GM19238 (cell line): ENCODE measurements around the gene DDX10.
"Not testable (repeated sequence)": the region's sequence is repeated elsewhere in the genome, so short reads cannot be mapped to it uniquely, and the experiment has no call there.

Experiments
- DNase-seq: peaks from one replicate; pipeline ENCODE4 v3.0.0; 2011; ENCODE audit warnings: low spot score; ENCODE audit not compliant: insufficient read length

Gene DDX10

DNA sequence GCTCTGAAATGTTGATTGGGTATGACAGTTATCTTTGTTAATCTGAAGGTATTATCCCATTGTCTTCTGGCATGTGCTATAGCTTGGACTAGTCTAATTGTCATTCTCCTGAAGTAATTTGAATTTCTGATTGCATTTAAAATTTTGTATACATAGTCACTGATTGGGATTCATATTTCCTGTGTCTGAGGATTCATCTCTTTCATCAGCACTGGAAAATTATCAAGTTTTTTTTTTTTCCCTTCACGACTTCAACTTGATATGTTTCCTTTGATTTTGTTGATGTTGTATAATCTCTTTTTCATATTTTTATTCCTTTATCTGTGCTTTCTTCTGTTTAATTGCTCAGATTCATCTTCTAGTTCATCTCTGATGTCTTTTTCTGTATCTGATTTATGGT lies 104.1 kb downstream of the DDX10 start:
- DNase-seq: no peak

DNA sequence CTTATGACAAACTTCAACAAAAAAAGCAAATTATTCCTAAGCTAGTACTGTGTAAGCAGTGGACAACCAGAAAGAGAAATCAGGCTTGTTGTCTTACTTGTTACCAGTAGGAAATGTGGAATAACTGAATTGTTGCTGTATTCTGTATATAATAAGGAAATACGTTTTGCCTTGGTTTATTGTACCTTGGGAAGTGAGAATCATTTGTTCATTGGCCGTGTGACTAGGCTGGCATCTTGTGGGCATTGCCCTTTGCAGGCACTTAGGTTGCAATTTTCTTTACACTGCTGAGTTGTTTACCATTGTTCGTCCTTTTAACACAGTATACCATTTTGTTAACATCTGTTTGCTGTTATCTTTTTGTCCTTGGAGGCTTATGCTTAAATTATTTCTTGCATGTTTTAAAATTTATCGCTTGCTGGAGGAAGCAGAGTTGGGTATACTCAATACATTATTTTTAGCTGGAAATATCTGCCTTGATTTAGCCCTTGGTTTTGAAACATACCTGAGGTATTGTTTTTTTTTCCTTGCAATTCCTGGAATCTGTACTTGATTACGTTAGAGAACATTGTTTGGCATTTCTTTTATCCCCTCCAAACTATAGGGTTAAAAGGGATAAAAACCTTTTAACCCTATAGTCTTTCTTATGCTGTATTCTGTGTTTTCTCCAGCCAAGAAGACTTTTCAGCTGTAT lies 109.3 kb downstream of the DDX10 start:
- no peak for DNase-seq

DNA sequence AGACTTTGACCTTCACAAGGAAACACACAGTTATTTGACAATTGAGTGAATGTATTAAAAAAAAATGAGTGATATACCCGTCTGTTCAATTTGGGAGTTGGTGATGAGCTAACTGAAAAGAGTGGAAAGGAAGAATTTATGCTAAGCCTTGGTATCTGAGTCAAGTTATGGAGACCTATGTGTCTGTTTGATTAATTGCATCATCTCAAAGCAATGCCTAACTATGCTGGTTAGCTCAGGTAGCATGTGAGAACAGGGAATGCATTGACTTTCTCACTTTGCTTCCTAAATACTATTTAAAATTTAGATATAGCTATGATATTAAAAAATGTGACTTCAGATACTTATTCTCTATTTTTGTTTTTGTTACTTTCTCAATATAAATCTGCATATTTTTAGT lies 110.5 kb downstream of the DDX10 start:
- no peak for DNase-seq

DNA sequence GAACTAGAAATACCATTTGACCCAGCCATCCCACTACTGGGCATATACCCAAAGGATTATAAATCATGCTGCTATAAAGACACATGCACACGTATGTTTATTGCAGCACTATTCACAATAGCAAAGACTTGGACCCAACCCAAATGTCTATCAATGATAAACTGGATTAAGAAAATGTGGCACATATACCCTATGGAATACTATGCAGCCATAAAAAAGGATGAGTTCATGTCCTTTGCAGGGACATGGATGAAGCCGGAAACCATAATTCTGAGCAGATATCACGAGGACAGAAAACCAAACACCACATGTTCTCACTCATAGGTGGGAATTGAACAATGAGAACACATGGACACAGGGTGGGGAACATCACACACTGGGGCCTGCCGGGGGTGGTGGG lies 114.3 kb downstream of the DDX10 start:
- not testable (repeated sequence) for DNase-seq

DNA sequence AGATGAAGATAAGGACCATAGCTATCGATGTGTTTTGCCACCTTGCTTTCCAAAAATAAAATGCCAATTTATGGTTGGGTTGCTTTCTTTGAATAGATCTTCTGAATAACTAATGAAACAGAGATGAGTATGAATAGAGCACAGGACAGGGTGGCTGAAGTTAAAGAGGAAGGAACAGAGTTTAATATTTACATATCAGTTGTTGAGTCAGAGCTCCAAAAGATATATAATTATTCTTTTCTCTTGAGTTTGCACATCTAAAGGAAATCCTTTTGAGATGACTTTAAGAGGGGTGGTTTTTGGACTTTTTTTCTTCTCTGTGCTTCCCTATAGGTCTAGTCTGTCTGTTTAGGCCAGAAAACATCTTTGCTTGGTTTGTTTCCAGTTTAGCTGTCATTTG lies 115.2 kb downstream of the DDX10 start:
- no peak for DNase-seq

DNA sequence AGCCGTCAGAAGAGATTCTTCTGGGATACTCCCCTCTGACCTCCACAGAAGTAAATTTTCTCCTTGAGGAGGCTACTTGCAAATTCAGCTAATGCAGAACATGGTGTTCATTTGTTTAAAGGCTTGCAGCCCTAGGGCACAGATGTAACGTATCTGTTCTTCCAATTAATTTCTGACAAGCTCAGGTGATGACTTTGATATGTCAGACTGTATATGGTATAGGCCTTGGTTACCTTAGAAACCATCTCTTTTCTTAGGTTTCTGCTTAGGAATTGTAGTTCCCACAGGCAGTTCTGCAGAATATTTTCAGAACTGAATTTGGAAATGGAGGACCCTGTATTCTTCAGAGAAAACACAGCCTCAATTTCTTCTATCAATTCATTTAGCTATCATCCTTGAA lies 117.1 kb downstream of the DDX10 start:
- DNase-seq: no peak

DNA sequence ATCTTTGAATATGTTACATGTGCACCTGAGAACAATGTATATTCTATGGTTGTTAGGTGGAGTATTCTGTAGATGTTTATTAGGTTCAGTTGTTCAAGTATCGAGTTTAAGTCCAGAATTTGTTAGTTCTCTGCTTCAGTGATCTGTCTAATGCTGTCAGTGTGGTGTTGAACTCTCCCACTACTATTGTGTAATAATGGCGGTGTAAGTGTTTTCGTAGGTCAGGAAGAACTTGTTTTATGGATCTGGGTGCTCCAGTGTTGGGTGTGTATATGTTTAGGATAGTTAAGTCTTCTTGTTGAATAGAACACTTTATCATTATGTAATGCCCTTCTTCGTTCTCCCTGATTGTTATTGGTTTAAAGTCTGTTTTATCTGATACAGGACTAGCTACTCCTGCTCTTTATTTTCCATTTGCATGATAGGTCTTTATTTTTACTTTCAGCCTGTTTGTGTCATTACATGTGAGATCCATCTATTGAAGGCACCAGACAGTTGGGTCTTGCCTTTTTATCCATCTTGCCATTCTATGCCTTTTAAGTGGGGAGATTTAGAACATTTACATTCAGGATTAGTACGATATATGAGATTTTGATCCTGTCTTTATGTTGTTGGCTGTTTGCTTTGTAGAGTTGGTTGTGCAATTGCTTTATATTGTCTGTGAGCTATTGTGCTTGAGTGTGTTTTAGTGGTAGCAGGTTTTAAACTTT lies 121.6 kb downstream of the DDX10 start:
- no peak for DNase-seq

DNA sequence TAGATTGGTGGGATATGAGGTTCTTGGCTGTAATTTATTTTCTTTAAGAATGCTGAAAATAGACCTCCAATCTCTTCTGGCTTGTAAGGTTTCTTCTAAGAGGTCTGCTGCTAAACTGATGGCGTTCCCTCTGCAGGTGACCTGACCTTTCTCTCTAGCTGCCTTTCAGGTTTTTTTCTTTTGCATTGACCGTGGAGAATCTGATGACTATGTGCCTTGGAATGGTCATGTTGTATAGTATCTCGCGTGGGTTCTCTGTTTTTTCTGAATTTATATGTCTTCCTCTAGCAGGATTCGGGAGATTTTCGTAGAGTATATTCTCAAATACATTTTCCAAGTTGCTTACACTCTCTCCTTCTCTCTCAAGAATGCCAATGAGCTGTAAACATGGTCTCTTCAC lies 122.2 kb downstream of the DDX10 start:
- DNase-seq: no peak

DNA sequence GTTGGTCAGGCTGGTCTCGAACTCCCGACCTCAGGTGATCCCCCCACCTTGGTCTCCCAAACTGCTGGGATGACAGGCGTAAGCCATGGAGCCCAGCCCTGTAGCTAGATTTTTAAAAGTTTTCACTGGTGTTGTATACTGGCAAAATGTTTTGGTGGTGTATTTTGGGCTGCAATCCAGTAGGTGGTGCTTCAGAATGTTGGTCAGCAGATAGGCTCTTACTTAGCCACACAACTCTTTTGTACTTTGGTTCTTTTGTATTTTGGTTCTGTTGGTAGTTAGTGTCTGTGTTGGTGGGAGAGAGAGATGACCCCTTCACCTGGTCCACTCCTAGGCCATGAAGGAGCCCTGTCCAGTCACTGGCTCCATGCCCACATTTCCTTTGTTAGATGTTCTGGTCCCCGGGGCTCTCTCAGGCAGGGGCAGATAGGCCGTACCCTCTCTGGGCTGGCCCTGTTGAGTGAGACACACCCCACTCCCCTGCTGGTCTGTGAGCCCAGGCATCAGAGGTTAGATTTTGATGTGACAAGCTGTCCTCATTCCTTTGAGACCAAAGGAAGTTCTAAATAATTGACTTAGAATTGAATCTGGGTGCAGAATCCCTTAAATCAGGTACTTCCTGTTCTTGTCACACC lies 123.8 kb downstream of the DDX10 start:
- no peak for DNase-seq

DNA sequence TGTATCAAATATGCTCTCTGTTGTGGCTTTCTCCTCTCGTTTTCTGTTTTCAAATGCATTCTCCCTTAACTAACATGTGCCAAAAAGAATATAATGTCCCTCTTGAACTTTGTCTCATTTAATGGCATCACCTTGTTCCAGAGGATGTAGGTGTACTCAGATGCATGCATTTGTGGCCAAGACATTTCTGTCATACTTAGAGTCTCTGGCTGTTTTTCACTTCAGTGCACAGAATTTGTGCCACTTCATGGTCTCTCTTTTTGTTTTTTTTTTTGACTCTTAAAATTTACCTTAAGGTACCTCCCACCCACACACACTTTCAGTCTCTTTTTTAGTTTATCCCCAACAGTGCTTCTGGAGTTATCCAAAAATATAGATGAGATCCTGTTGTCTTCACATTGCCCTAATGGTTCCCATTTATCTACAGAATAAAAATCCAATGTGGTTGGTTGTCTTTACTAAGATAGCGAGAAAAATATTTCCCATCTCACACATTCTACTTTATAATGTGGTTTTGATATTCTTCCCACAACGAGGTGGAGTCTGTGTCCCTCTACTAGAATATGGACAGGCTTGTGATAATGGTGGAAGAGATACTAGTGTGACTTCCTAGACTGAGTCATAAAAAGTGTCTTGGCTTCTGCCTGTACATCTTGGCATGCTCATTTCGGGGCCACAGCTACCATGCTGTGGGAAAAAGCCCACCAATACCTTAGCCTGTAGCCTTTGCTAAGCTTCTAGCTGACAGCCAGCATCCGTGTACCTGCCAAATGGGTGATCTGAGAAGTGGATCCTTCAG lies 125.8 kb downstream of the DDX10 start:
- DNase-seq: no peak

DNA sequence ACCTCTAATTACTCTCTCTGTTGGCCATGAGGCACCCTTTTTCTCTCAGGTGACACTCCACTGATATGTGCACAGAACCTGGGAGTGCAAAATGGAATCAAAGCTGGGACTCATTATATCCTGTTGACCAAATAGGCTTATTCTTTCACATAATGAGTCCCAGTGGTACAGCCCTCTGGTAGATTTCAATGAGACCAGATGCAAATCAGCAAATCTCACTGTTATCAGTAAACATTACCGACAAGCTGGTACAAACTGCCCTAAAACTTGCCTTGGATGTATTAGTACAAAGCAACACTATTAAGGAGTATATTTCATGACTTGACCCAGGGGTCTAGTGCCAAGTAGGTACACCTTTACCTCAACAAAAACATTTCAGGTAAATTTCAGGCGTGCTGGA lies 128.3 kb downstream of the DDX10 start:
- no peak for DNase-seq

DNA sequence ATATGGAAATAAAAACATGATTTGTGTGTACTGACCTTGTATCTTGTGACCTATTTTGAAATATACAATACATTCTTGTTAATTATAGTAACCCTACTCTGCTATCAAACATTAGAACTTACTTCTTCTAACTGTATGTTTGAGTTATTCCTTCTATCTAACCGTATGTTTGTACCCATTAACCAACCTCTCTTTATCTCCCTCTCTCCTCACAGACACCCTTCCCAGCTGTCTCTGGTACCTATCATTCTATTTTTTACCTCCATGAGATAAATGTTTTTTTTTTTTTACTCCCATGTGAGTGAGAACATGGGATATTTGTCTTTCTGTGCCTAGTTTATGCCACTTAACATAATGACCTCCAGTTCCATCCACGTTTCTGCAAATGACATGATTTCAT lies 128.7 kb downstream of the DDX10 start:
- DNase-seq: no peak

DNA sequence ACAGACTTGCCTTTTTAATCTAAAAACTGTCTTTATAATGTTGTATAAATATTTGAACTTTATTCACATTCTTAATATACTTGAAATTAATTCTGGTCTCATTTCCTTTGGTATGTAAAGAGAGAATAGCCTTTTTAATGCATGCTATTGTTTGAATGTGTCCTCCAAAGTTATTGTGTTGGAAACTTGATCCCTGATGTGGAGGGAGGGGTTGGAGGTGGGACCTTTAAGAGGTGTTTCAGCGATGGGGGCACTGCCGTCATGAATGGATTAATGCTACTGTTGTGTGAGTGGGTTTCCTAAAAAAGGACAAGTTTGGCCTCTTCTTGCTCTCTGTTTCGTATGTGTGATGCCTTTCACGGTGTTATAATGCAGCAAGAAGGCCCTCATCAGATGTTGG lies 131.7 kb downstream of the DDX10 start:
- no peak for DNase-seq

DNA sequence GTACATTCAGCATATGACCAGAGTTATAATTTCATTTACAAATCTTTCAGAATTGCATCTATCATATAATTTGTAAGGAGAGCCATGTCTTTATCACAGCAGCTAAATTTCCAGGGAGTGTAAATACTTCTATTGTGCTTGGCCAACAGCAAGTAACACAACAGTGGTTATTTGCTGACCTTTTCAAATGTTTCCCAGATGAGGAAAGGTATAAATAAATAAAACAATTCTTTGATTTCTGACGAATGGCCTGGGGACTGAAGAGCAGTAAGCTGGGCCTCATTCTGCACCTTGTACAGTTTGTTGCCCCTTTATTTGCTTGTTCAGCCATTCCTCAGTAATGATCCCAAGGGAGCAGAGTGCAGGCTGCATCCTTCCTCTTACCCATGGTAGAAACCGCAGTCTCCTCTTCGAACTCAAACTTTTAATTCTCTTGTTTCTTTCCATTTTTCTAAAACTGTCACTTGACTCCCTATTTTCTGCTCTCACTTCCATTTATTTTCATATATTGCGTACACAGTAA lies 132.8 kb downstream of the DDX10 start:
- no peak for DNase-seq

DNA sequence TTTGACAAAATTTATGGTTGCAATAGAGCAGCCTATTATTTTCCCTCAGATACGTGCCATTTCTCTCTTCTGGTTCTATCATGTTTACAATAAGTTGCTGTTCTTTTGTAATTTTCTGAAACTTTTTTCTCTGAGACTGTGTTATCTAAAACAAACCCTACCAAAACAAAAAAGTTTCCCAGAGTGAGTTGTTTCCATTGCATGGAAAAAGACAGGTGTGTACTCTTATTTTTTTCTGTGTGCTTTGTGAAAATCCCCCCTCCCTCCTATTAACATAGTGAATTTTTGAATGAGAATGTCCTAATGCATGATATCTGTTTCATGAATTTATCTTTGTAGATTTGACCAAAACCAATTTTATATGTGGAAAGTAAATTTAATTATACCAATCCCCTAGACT lies 137.6 kb downstream of the DDX10 start:
- DNase-seq: no peak

DNA sequence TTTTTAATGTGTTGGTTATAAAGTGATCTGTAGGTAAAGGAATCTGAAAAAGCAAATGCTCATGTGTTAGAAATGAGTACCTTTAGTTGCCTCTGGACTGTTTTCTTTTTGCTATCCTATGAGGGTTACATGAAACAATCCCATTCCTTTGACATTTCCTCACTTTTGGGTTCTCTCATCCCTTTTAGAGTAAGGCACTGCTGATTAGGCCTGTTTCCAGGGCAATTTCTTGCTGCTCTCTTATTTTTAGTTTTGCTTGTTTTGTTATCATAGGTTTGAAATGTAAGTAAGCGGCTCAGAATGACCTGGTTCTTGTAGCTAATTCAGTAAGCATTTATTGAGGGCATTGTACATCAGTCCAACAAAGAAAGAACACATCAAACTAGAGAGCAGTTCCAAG lies 138.9 kb downstream of the DDX10 start:
- DNase-seq: no peak

DNA sequence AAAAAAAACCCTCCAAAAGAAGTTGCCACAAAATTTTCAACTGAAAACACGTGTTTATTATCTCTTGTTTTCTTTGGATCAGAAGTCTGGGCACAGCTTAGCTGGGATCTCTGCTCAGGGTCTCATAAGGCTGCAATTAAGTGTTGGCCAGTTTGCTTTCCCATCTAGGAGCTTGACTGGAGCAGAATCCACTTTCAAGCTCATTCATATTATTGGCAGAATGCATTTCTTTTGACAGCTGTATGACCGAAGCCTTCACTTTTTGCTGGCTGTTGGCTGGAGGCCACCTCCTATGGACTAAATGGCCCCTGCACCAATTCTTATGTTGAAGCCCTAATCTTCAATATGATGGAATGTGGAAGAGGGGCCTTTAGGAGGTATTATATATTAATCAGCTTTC lies 139.6 kb downstream of the DDX10 start:
- DNase-seq: no peak

DNA sequence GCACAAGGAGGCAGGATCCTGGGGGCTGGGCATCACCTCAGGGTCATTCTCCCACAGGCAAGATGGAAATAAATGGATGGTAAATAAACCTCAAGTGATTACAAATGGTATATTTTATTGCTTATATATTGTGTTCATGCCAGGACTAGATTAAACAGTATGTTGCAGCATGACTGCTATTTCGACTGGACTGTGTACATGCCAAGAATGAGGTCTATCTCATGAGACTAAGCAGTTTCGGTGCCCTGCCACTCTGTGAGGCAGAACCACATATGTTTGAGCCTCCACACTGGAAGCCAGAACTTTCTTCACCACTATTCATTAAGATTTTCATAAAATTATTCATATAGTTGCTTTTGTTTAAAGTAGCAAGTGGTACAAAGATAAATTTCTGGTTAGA lies 140.2 kb downstream of the DDX10 start:
- DNase-seq: no peak

DNA sequence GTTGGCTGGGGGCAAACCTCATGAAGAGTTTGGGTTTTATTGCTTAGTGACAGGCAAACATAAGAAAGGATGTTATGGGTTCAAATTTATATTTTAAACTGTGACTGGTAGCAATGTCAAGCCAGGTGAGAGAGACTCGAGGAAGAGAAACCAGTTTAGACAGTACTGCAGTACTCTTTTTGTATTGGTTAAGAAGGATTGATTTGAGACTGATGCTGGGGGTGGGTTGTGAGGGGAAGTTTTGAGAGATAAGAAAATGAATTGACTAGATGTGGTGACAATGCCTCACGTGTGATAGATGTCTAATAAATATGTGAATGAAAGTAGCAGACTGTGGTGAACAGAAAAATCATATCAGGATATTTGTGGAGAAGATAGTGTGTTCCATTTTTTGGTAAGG lies 142.4 kb downstream of the DDX10 start:
- no peak for DNase-seq

DNA sequence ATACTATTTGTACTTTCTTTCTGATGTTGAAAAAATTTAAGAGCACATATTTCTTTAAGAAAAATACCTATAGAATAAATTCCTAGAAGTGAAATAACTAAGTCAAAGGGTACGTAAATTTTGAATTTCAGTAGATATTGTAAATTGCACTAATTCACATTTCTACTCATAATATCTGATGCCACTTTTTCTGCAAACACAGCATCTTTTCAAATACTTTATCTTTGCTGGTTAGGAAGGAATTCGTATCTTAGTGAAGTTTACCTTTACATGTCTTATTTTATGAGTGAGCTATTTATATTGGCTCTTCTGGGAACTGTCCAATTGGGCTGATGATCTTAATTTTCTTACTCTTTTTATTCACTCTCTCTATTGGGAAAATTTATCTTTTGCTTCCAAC lies 148.2 kb downstream of the DDX10 start:
- no peak for DNase-seq

DNA sequence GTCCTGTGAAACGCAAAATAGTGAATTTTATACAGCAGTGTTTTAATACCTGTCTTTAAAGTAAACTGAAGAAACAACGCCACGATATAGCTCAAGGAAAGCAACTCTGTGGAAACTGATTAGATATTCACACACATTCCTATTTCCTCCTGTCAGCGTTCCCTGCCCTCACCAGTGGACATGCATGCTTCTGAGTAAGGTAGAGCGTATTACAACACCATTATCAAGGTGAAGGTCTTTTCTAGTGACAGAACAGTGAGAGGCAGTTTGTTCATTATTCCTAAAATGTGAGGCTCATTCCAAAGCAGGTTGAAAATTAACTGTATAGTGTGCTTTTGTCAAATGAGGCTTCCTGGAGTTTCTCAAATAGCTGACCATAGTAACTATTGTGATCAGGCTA lies 153.1 kb downstream of the DDX10 start:
- DNase-seq: no peak

DNA sequence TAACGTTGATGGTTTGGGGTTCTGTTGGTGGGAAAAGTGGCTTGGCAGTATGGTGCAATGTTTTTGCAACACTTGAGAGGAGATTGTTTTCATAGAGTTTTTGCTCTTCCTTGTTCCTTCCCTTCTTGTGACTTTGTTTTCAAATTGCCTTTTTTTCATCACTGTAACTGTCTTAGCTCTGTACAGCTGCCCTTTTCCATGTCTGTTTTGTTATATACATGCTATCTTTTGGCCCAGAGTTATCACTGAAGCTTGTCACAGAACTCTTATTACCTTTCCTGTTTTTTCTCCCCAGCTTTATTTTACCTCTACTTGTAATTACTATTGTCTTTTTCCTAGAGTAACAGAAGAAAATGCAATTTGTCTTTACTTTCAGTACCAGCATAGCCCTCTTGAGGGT lies 154.1 kb downstream of the DDX10 start:
- no peak for DNase-seq
